Esophagus squamous epithelium (tissue), 5 donors: ENCODE data around the gene NTPCR. TPM values are rescaled to one million over a fixed set of nuclear protein-coding genes. Genes with fewer than 3 reads are reported as not detected.

Source experiments
- DNase-seq: peaks from one replicate; lab custom pipeline; 2025; lab: John Stamatoyannopoulos, UW
- H3K27ac ChIP-seq, 4 donors: fragments of 200-600 bp; sonication (generic); one replicate each; pipeline ENCODE4 v1.5.1; 2016 to 2019; ENCODE audit warnings: mild to moderate bottlenecking in 1 of 4
- H3K27me3 ChIP-seq, 4 donors: fragments of 200-600 bp; sonication (generic); 1 replicate in 3 of 4; 2 replicates in 1 of 4; pipeline versions ENCODE4 v1.5.1 to v1.6.0; 2017 to 2021; ENCODE audit warnings: antibody characterized with exemption in 1 of 4
- H3K36me3 ChIP-seq, 3 donors: fragments of 200-600 bp; sonication (generic); one replicate each; pipeline ENCODE4 v1.5.1; 2016 to 2019
- H3K4me1 ChIP-seq, 3 donors: fragments of 200-600 bp; sonication (generic); one replicate each; pipeline ENCODE4 v1.5.1; 2017 to 2019
- H3K4me3 ChIP-seq, 4 donors: fragments of 200-600 bp; sonication (generic); 1 replicate in 3 of 4; 2 replicates in 1 of 4; pipeline ENCODE4 v1.5.1; 2016 to 2019; ENCODE audit warnings: mild to moderate bottlenecking in 2 of 4, moderate library complexity in 1 of 4
- H3K9me3 ChIP-seq, 3 donors: fragments of 200-600 bp; sonication (generic); one replicate each; pipeline ENCODE4 v1.5.1; 2016 to 2019
- POLR2A ChIP-seq, 4 donors: fragments of 450-650 bp; IDR thresholded peaks; one replicate each; pipeline ENCODE4 v1.6.1; 2017; ENCODE audit warnings: antibody characterized with exemption in 4 of 4, mild to moderate bottlenecking in 4 of 4, moderate library complexity in 3 of 4
- WGBS, 2 donors: methylation state at CpG; one replicate each; pipeline ENCODE4 v1.1.5; 2018; 5-methylcytosine and 5-hydroxymethylcytosine counted together
- intact Hi-C: fragments of 100-400 bp; cut with DNase I; formaldehyde crosslinking; loops from one replicate; pipeline ENCODE4 v1.15.0; 2022
- total RNA-seq, 4 donors: library from RNA; depleted of rRNA; stranded (reverse); fragments of >200 nt; gene quantifications; one replicate each; pipeline ENCODE4 v1.1.0, GENCODE V29; 2016
- TF ChIP-seq, protein P1 (sequence below), 6 experiments: fragments of 450-650 bp in 4 of 6; fragments of 200-600 bp in 2 of 6; sonication (generic) in 2 of 6; IDR thresholded peaks; one replicate each; pipeline ENCODE4 v1.5.1; 2016 to 2019; ENCODE audit warnings: antibody characterized with exemption in 6 of 6, mild to moderate bottlenecking in 4 of 6, moderate library complexity in 4 of 6
- donor health status: DM: yes; HTN: yes; CAD: no.

The NTPCR gene
- total RNA-seq, 4 donors from 2014 or later, result 19.9 to 35.8 (median 23.4) TPM

DNA sequence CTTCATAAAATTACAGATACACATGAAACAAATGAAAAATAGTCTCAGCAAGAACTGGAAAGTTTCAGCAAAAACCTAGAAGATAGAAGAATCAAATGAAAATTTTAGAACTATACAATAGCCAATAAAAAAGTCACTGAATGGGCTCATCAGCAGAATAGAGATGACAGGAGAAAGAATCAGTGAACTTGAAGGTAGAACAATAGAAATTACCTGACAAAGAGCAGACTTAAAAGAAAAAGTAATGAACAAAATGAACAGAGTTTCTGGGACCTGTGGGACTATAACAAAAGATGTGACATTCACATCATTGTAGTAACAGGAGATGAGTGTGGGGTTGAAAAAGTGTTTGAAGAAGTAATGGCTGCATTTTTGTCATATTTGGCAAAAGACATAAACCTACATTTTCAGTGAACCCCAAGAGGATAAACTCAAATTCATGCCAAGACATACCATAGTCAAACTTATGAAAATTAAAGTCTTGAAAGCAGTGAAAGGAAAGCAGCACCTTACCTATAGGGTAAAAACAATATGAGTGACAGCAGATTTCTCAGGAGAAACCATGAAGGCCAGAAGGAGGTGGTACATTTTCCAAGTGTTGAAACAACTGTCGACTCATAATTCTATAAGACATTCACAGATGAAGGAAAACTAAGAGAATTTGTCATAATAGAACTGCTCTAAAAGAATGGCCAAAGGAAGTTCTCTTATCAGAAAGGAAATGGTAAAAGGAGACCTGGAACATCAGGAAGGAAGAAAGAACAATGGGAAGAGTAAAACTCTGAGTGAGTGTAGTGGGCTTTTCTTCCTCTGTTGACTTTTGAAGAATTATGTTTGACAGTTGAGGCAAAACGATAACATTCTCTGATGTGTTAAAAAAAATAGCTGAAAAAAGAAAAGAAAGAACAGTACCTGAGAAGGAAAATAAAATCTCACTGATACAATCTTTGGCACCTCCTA, 23.5 kb downstream of the NTPCR start:
- Histone ChIP-seq H3K4me3 (no peak overlapping the region), H3K36me3 (peaks cover 13 to 87% (median 18%) of the 10 kb centered on the region in 3 donors), H3K9me3 (peaks cover 0 to 20% (median 16%) of the 10 kb centered on the region in 3 donors), H3K4me1 (peaks cover 0 to 15% (median 0%) of the 10 kb centered on the region in 3 donors), H3K27me3 (no peaks in the 10 kb centered on the region), H3K27ac (no peak overlapping the region)
- TF ChIP-seq POLR2A (IDR thresholded peaks at IDR 0.05), result no peak
- TF ChIP-seq, protein P1, sequence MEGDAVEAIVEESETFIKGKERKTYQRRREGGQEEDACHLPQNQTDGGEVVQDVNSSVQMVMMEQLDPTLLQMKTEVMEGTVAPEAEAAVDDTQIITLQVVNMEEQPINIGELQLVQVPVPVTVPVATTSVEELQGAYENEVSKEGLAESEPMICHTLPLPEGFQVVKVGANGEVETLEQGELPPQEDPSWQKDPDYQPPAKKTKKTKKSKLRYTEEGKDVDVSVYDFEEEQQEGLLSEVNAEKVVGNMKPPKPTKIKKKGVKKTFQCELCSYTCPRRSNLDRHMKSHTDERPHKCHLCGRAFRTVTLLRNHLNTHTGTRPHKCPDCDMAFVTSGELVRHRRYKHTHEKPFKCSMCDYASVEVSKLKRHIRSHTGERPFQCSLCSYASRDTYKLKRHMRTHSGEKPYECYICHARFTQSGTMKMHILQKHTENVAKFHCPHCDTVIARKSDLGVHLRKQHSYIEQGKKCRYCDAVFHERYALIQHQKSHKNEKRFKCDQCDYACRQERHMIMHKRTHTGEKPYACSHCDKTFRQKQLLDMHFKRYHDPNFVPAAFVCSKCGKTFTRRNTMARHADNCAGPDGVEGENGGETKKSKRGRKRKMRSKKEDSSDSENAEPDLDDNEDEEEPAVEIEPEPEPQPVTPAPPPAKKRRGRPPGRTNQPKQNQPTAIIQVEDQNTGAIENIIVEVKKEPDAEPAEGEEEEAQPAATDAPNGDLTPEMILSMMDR (IDR thresholded peaks at IDR 0.05), result no peak
- WGBS, 2 donors, result 76 to 89% methylated on average over 2 of the region's 2 CpGs
- no peak for DNase-seq
- intact Hi-C loops, result no loop called here

DNA sequence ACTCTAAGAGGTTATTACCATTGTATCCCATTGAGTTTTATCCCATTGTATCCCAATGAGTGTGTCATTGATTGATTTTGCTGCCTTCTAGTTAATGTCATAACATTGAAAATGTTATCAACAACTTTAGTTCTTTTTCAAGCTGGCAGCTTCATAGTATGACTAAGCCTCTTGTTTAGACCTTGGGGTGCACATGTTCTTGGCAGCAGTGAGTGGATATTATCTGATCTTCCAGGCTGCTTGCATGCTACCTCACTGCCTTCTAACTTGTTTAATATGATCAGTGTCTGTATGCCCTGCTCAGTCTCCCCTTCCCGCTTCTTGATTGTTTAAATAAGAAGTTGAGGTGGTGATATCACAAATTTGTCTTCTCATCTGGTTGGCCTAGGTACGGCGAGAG, 24.6 kb downstream of the NTPCR start:
- DNase-seq, result no peak
- intact Hi-C loops, result no loop called here
- Histone ChIP-seq H3K4me1 (peaks cover 0 to 16% (median 0%) of the 10 kb centered on the region in 3 donors), H3K4me3 (no peak overlapping the region), H3K27me3 (no peaks in the 10 kb centered on the region), H3K9me3 (peaks cover 0 to 20% (median 16%) of the 10 kb centered on the region in 3 donors), H3K27ac (peak overlapping the region in 1 of 4 donors; percentile 9), H3K36me3 (peaks cover 13 to 86% (median 18%) of the 10 kb centered on the region in 3 donors)
- TF ChIP-seq, protein P1 (IDR thresholded peaks at IDR 0.05), result no peak
- TF ChIP-seq POLR2A (IDR thresholded peaks at IDR 0.05), result no peak
- WGBS, 2 donors, result 80 to 91% methylated on average over 1 to 3 of the region's 3 CpGs

DNA sequence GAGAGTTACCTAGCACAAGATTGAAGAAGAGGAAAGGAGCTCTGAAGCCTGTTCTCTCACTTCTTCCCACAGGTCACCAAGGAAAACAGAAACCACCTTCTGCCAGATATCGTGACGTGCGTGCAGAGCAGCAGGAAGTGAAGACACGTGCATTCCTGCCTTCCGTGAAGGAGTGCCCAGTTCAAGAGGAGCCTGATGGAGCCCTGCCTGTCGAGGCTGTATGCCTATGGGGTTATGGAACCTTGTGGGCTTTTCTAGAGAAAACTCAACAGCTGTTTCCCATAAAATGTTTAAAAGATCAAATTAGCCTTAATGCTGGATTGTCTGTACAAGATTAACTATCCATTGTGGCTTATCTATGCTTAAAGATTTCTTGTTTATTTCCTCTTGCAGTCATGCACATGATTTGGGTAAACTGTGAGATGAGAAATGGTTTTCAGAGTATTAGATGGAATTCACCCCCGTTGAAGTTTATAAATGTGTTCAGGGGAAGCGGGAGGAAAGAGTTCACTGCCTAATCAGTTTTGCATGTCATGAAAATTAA, 27.8 kb downstream of the NTPCR start:
- WGBS, 2 donors, result 49 to 64% methylated on average over 8 of the region's 8 CpGs
- peaks cover 7 to 54% (median 8%) of the 10 kb centered on the region in 3 donors for H3K36me3 ChIP-seq
- peaks cover 0 to 22% (median 0%) of the 10 kb centered on the region in 3 donors for H3K4me1 ChIP-seq
- intact Hi-C loops, result no loop called here
- peaks cover 0 to 12% (median 6%) of the 10 kb centered on the region in 3 donors for H3K9me3 ChIP-seq
- no peak overlapping the region for H3K27ac ChIP-seq
- no peak for DNase-seq
- H3K27me3 ChIP-seq, result no peaks in the 10 kb centered on the region
- no peak overlapping the region for H3K4me3 ChIP-seq
- TF ChIP-seq, protein P1 (IDR thresholded peaks at IDR 0.05), result no peak
- TF ChIP-seq POLR2A (IDR thresholded peaks at IDR 0.05), result no peak

DNA sequence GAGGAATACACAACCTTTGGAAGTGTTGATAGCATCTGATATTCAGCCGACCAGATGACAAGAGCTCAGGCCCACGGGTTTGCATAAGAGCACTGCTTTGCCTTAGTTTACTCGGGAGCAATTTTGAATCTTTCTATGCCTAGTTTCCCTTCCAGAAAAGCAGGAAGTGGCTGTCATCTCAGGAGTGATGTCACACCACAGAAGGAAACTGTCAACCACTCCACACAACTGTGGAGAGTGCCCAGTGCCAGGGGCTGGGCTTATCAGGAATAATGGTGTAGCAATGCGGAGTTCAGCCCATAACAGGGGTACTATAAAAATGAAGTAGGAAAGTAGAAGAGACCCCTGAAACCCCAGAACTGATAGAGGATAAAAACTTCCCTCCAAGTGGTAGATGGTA, 28.4 kb downstream of the NTPCR start:
- H3K4me3 ChIP-seq, result no peak overlapping the region
- no peak overlapping the region for H3K27ac ChIP-seq
- TF ChIP-seq POLR2A (IDR thresholded peaks at IDR 0.05), result no peak
- TF ChIP-seq, protein P1 (IDR thresholded peaks at IDR 0.05), result no peak
- no peak for DNase-seq
- 53 to 77% methylated on average over 3 to 4 of the region's 4 CpGs for WGBS, 2 donors
- H3K27me3 ChIP-seq, result no peaks in the 10 kb centered on the region
- peaks cover 0 to 22% (median 0%) of the 10 kb centered on the region in 3 donors for H3K4me1 ChIP-seq
- intact Hi-C loops, result no loop called here
- H3K36me3 ChIP-seq, result peaks cover 7 to 53% (median 8%) of the 10 kb centered on the region in 3 donors
- peaks cover 0 to 6% (median 5%) of the 10 kb centered on the region in 3 donors for H3K9me3 ChIP-seq
